ENCODE data around the gene ALDH1A1.
A peak's percentile ranks its signal among the peaks of the same experiment; 100 is the strongest.

ALDH1A1 gene

GRCh38 chr9:72960446-72960845 lies 7.6 kb upstream of the ALDH1A1 start:
- peak; percentile 9 for DNase-seq (ENCODE audit: low read depth)
- no peak overlapping the region for H3K4me3 ChIP-seq (ENCODE audit: low read length)
- no peak for TF ChIP-seq CTCF (conservative IDR thresholded peaks at IDR 0.05; ENCODE audit: low read length)

GRCh38 chr9:72958485-72959281 lies 5.8 kb upstream of the ALDH1A1 start:
- H3K4me3 ChIP-seq (ENCODE audit: low read length), result no peak overlapping the region
- DNase-seq (ENCODE audit: low read depth), result no peak
- TF ChIP-seq CTCF (conservative IDR thresholded peaks at IDR 0.05; ENCODE audit: low read length), result no peak

GRCh38 chr9:72955571-72955970 lies 2.7 kb upstream of the ALDH1A1 start:
- no peak for DNase-seq (ENCODE audit: low read depth)

GRCh38 chr9:72955126-72955455 lies 2.2 kb upstream of the ALDH1A1 start:
- no peak for TF ChIP-seq CTCF (conservative IDR thresholded peaks at IDR 0.05; ENCODE audit: low read length)
- no peak overlapping the region for H3K4me3 ChIP-seq (ENCODE audit: low read length)
- peak; percentile 52 for DNase-seq (ENCODE audit: low read depth)

More at GRCh38 chr9:72955571-72955970, 2.7 kb upstream of the ALDH1A1 start:
- no peak for TF ChIP-seq CTCF (conservative IDR thresholded peaks at IDR 0.05; ENCODE audit: low read length)
- no peak overlapping the region for H3K4me3 ChIP-seq (ENCODE audit: low read length)

GRCh38 chr9:72954431-72955125 lies 1.7 kb upstream of the ALDH1A1 start:
- DNase-seq (ENCODE audit: low read depth), result peak; percentile 86
- TF ChIP-seq CTCF (conservative IDR thresholded peaks at IDR 0.05; ENCODE audit: low read length), result no peak
- H3K4me3 ChIP-seq (ENCODE audit: low read length), result no peak overlapping the region

GRCh38 chr9:72952381-72952690 lies 517 bp downstream of the ALDH1A1 start:
- no peak for DNase-seq (ENCODE audit: low read depth)
- TF ChIP-seq CTCF (conservative IDR thresholded peaks at IDR 0.05; ENCODE audit: low read length), result no peak
- H3K4me3 ChIP-seq (ENCODE audit: low read length), result no peak overlapping the region

All from AG10803 (cell line).